ENCODE measurements around the gene PDE9A.

Gene PDE9A

GRCh38 chr21:42779431-42779861, 126.0 kb downstream of the PDE9A start:
- H3K4me3 Mint-ChIP-seq = no peak overlapping the region
- ATAC-seq (replicated peaks; ENCODE audit: extremely low read depth, poor library complexity, severe bottlenecking) (no peak), DNase-seq (ENCODE audit: low spot score in 2 of 2) (no peak)
- H3K27me3 Mint-ChIP-seq = peaks cover 13% of the 10 kb centered on the region
- H3K36me3 Mint-ChIP-seq (ENCODE audit: insufficient read depth) = peaks cover 4% of the 10 kb centered on the region
- no peak overlapping the region for H3K27ac Mint-ChIP-seq (ENCODE audit: low read depth)
- no peaks in the 10 kb centered on the region for H3K9me3 Mint-ChIP-seq
- H3K4me1 Mint-ChIP-seq = peaks cover 29% of the 10 kb centered on the region

DNA sequence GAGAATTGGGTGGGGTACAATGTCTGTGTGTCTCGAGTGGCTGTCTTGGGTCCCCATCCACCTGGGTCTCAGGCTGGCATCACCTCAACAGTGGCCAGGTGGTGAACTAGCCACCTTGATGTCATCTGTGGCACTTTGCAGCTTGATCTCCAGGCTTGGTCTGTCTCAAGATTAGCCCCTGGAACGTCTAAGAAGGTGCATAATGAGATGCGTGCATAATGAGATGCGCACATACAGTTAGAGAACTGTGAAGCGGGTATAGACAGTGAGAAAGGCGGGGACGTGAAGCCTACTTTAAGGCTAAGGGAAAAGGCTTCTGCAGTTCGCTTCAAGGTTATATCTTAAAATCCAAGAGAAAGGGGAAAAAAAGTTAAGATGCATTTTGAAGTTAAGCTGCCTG, 127.2 kb downstream of the PDE9A start:
- Mint-ChIP-seq H3K27ac (ENCODE audit: low read depth) (no peak overlapping the region), H3K27me3 (peaks cover 13% of the 10 kb centered on the region), H3K9me3 (no peaks in the 10 kb centered on the region), H3K36me3 (ENCODE audit: insufficient read depth) (peaks cover 4% of the 10 kb centered on the region), H3K4me1 (peaks cover 29% of the 10 kb centered on the region), H3K4me3 (no peak overlapping the region)
- DNase-seq (ENCODE audit: low spot score in 2 of 2) (no peak), ATAC-seq (replicated peaks; ENCODE audit: extremely low read depth, poor library complexity, severe bottlenecking) (no peak)

- DNase-seq (ENCODE audit: low spot score in 2 of 2) = no peak
- Mint-ChIP-seq H3K36me3 (ENCODE audit: insufficient read depth) (peaks cover 4% of the 10 kb centered on the region), H3K27me3 (peaks cover 13% of the 10 kb centered on the region), H3K27ac (ENCODE audit: low read depth) (peak overlapping the region; percentile 53), H3K9me3 (no peaks in the 10 kb centered on the region), H3K4me3 (no peak overlapping the region), H3K4me1 (peaks cover 29% of the 10 kb centered on the region)
- no peak for ATAC-seq (replicated peaks; ENCODE audit: extremely low read depth, poor library complexity, severe bottlenecking)
Observed at GRCh38 chr21:42781150-42781970, 127.9 kb downstream of the PDE9A start.

DNA sequence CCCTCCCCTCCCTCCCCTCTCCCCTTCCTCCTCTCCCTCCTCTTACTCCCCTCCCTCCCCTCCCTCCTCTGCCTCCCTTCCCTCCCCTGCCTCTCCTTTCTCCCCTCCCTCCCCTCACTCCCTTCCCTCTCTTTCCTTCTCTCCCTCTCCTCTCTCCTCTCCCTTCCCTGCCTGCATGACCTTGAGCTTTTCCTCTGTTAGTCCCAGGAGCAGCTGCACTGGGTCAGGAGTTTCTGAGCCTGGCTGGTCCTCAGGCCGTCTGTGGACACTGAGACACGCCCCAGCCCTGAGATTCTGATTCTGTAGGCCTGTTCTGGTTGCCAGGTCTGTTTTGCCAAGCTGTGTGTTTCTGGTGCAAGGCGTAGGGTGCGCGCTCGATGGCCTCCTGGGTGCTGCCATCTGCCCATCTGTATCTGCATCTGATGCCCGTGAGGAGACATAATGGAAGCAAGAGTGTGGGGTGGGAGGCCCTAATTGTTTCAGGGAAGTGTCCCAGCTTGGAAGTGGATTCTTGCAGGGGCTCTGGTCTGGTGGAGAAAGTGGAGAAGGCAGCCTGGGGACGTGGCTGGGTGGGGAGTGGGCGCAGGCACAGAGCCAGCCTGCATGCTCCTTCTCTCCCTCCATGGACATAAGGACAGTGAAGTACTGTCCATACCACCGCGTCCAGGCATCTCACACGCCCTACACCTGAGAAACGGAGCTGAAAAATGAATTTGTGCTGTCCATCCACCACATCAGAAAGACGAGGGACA, 128.7 kb downstream of the PDE9A start:
- peak overlapping the region; percentile 53 for H3K27ac Mint-ChIP-seq (ENCODE audit: low read depth)
- DNase-seq (ENCODE audit: low spot score in 2 of 2) = no peak
- peaks cover 29% of the 10 kb centered on the region for H3K4me1 Mint-ChIP-seq
- H3K27me3 Mint-ChIP-seq = peaks cover 13% of the 10 kb centered on the region
- H3K4me3 Mint-ChIP-seq = no peak overlapping the region
- peaks cover 4% of the 10 kb centered on the region for H3K36me3 Mint-ChIP-seq (ENCODE audit: insufficient read depth)
- ATAC-seq (replicated peaks; ENCODE audit: extremely low read depth, poor library complexity, severe bottlenecking) = no peak
- H3K9me3 Mint-ChIP-seq = no peaks in the 10 kb centered on the region

- ATAC-seq (replicated peaks; ENCODE audit: extremely low read depth, poor library complexity, severe bottlenecking) = no peak
- Mint-ChIP-seq H3K9me3 (no peaks in the 10 kb centered on the region), H3K36me3 (ENCODE audit: insufficient read depth) (peaks cover 4% of the 10 kb centered on the region), H3K4me1 (peaks cover 29% of the 10 kb centered on the region), H3K4me3 (peak overlapping the region; percentile 71), H3K27ac (ENCODE audit: low read depth) (peak overlapping the region; percentile 67), H3K27me3 (peaks cover 13% of the 10 kb centered on the region)
- DNase-seq (ENCODE audit: low spot score in 2 of 2) = no peak
Observed at GRCh38 chr21:42782723-42783242, 129.4 kb downstream of the PDE9A start.

GRCh38 chr21:42784276-42784675, 130.9 kb downstream of the PDE9A start:
- DNase-seq (ENCODE audit: low spot score in 2 of 2) (no peak), ATAC-seq (replicated peaks; ENCODE audit: extremely low read depth, poor library complexity, severe bottlenecking) (peak; percentile 12)
- Mint-ChIP-seq H3K9me3 (no peaks in the 10 kb centered on the region), H3K36me3 (ENCODE audit: insufficient read depth) (peaks cover 4% of the 10 kb centered on the region), H3K4me1 (peaks cover 29% of the 10 kb centered on the region), H3K4me3 (peak overlapping the region; percentile 71), H3K27ac (ENCODE audit: low read depth) (peak overlapping the region; percentile 93), H3K27me3 (peaks cover 11% of the 10 kb centered on the region)

- Mint-ChIP-seq H3K4me3 (peak overlapping the region; percentile 23), H3K36me3 (ENCODE audit: insufficient read depth) (peaks cover 4% of the 10 kb centered on the region), H3K27ac (ENCODE audit: low read depth) (peak overlapping the region; percentile 85), H3K4me1 (peaks cover 29% of the 10 kb centered on the region), H3K9me3 (no peaks in the 10 kb centered on the region), H3K27me3 (peaks cover 4% of the 10 kb centered on the region)
- no peak for DNase-seq (ENCODE audit: low spot score in 2 of 2)
- no peak for ATAC-seq (replicated peaks; ENCODE audit: extremely low read depth, poor library complexity, severe bottlenecking)
Observed at GRCh38 chr21:42784896-42785451, 131.6 kb downstream of the PDE9A start.

- Mint-ChIP-seq H3K4me1 (peaks cover 29% of the 10 kb centered on the region), H3K9me3 (no peaks in the 10 kb centered on the region), H3K36me3 (ENCODE audit: insufficient read depth) (peaks cover 4% of the 10 kb centered on the region), H3K4me3 (no peak overlapping the region), H3K27me3 (no peaks in the 10 kb centered on the region), H3K27ac (ENCODE audit: low read depth) (no peak overlapping the region)
- ATAC-seq (replicated peaks; ENCODE audit: extremely low read depth, poor library complexity, severe bottlenecking) = no peak
- no peak for DNase-seq (ENCODE audit: low spot score in 2 of 2)
Observed at GRCh38 chr21:42785666-42786427, 132.4 kb downstream of the PDE9A start.

- H3K27ac Mint-ChIP-seq (ENCODE audit: low read depth) = peak overlapping the region; percentile 8
- peaks cover 1% of the 10 kb centered on the region for H3K27me3 Mint-ChIP-seq
- H3K36me3 Mint-ChIP-seq (ENCODE audit: insufficient read depth) = peaks cover 4% of the 10 kb centered on the region
- H3K9me3 Mint-ChIP-seq = no peaks in the 10 kb centered on the region
- H3K4me3 Mint-ChIP-seq = no peak overlapping the region
- no peak for ATAC-seq (replicated peaks; ENCODE audit: extremely low read depth, poor library complexity, severe bottlenecking)
- no peak for DNase-seq (ENCODE audit: low spot score in 2 of 2)
- H3K4me1 Mint-ChIP-seq = peaks cover 23% of the 10 kb centered on the region
Observed at GRCh38 chr21:42786884-42787283, 133.5 kb downstream of the PDE9A start.

GRCh38 chr21:42787613-42788012, 134.2 kb downstream of the PDE9A start:
- Mint-ChIP-seq H3K9me3 (no peaks in the 10 kb centered on the region), H3K36me3 (ENCODE audit: insufficient read depth) (peaks cover 4% of the 10 kb centered on the region), H3K4me1 (peaks cover 16% of the 10 kb centered on the region), H3K27ac (ENCODE audit: low read depth) (no peak overlapping the region), H3K4me3 (no peak overlapping the region), H3K27me3 (peaks cover 8% of the 10 kb centered on the region)
- ATAC-seq (replicated peaks; ENCODE audit: extremely low read depth, poor library complexity, severe bottlenecking) (no peak), DNase-seq (ENCODE audit: low spot score in 2 of 2) (no peak)

GRCh38 chr21:42790520-42791065, 137.2 kb downstream of the PDE9A start:
- no peaks in the 10 kb centered on the region for H3K4me1 Mint-ChIP-seq
- ATAC-seq (replicated peaks; ENCODE audit: extremely low read depth, poor library complexity, severe bottlenecking) (no peak), DNase-seq (ENCODE audit: low spot score in 2 of 2) (no peak)
- H3K27me3 Mint-ChIP-seq = peaks cover 22% of the 10 kb centered on the region
- no peaks in the 10 kb centered on the region for H3K9me3 Mint-ChIP-seq
- no peak overlapping the region for H3K27ac Mint-ChIP-seq (ENCODE audit: low read depth)
- H3K36me3 Mint-ChIP-seq (ENCODE audit: insufficient read depth) = peaks cover 2% of the 10 kb centered on the region
- H3K4me3 Mint-ChIP-seq = no peak overlapping the region

DNA sequence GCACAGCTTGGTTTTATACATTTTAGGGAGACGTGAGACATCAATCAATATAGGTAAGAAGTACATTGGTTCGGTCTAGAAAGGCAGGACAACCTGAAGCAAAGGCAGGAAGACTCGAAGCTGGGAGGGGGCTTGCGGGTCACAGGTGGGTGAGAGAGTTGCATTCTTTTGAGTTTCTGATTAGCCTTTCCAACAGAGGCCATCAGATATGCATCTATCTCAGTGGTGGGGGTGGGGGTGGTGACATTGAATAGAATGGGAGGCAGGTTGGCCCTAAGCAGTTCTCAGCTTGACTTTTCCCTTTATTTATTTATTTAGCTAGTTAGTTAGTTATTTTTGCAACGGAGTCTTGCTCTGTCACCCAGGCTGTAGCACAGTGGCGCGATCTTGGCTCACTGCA, 140.4 kb downstream of the PDE9A start:
- Mint-ChIP-seq H3K27ac (ENCODE audit: low read depth) (no peak overlapping the region), H3K4me1 (no peaks in the 10 kb centered on the region), H3K4me3 (no peak overlapping the region), H3K36me3 (ENCODE audit: insufficient read depth) (peaks cover 2% of the 10 kb centered on the region), H3K9me3 (no peaks in the 10 kb centered on the region), H3K27me3 (peaks cover 33% of the 10 kb centered on the region)
- DNase-seq (ENCODE audit: low spot score in 2 of 2) (no peak), ATAC-seq (replicated peaks; ENCODE audit: extremely low read depth, poor library complexity, severe bottlenecking) (no peak)
